Mesothelial cell of epicardium (in vitro differentiated cells): Measurements from ENCODE around the gene ADRB1. TPM values are rescaled to one million over a fixed set of nuclear protein-coding genes. Genes with fewer than 3 reads are reported as not detected.

Experiments used
- DNase-seq, 2 experiments: peaks; one replicate each; pipeline ENCODE4 v3.0.0; 2021; ENCODE audit warnings: low spot score in 2 of 2; ENCODE audit not compliant: unreplicated experiment in 2 of 2
- H3K27ac Mint-ChIP-seq: 2 replicates; pipeline ENCODE4 v1.8.0; 2021; ENCODE audit warnings: mixed read lengths
- H3K27me3 Mint-ChIP-seq: 2 replicates; pipeline ENCODE4 v1.8.0; 2021; ENCODE audit warnings: low read depth, mixed read lengths
- H3K36me3 Mint-ChIP-seq: 2 replicates; pipeline ENCODE4 v1.8.0; 2021; ENCODE audit warnings: mixed read lengths
- H3K4me1 Mint-ChIP-seq: 2 replicates; pipeline ENCODE4 v1.8.0; 2021; ENCODE audit warnings: mixed read lengths
- H3K4me3 Mint-ChIP-seq: 2 replicates; pipeline ENCODE4 v1.8.0; 2021; ENCODE audit warnings: mild to moderate bottlenecking, moderate library complexity, mixed read lengths
- H3K9me3 Mint-ChIP-seq: 2 replicates; pipeline ENCODE4 v1.8.0; 2021; ENCODE audit warnings: mixed read lengths
- total RNA-seq: library from RNA; stranded (reverse); gene quantifications from 3 replicates; pipeline ENCODE4 v1.2.1, GENCODE V29; 2021
- TF ChIP-seq, protein P1 (sequence below): fragments of 200-600 bp; sonication (generic); IDR thresholded peaks from one replicate; pipeline ENCODE4 v1.5.0; 2021; ENCODE audit warnings: antibody characterized with exemption; ENCODE audit not compliant: unreplicated experiment

Gene ADRB1
- total RNA-seq, 1 donor from 2014 or later: 0.18 TPM

DNA sequence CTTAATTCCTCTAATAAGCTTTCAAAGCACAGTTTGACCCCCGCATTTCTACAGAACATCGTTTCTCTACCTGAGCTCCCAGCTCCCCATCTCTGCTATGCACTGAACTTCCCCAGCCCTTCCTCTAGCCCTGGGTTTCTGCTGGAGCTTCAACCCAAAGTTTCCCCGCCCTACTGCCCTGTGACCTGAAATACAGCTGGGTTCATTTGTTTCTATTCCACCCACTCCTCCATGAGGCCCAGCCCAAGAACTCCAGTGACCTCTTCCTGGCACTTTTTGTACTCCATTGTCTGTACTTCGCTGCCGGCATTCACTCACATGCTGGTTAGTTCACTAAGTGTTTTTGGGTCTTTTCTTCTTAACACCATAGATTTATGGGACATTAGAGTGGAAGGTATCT, 35.8 kb downstream of the ADRB1 start:
- peaks cover 8% of the 10 kb centered on the region for H3K27me3 Mint-ChIP-seq
- no peak overlapping the region for H3K4me3 Mint-ChIP-seq
- H3K4me1 Mint-ChIP-seq: no peaks in the 10 kb centered on the region
- no peak for DNase-seq
- no peak overlapping the region for H3K27ac Mint-ChIP-seq
- H3K36me3 Mint-ChIP-seq: no peaks in the 10 kb centered on the region
- H3K9me3 Mint-ChIP-seq: peaks cover 7% of the 10 kb centered on the region
- TF ChIP-seq, protein P1, sequence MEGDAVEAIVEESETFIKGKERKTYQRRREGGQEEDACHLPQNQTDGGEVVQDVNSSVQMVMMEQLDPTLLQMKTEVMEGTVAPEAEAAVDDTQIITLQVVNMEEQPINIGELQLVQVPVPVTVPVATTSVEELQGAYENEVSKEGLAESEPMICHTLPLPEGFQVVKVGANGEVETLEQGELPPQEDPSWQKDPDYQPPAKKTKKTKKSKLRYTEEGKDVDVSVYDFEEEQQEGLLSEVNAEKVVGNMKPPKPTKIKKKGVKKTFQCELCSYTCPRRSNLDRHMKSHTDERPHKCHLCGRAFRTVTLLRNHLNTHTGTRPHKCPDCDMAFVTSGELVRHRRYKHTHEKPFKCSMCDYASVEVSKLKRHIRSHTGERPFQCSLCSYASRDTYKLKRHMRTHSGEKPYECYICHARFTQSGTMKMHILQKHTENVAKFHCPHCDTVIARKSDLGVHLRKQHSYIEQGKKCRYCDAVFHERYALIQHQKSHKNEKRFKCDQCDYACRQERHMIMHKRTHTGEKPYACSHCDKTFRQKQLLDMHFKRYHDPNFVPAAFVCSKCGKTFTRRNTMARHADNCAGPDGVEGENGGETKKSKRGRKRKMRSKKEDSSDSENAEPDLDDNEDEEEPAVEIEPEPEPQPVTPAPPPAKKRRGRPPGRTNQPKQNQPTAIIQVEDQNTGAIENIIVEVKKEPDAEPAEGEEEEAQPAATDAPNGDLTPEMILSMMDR: no peak

DNA sequence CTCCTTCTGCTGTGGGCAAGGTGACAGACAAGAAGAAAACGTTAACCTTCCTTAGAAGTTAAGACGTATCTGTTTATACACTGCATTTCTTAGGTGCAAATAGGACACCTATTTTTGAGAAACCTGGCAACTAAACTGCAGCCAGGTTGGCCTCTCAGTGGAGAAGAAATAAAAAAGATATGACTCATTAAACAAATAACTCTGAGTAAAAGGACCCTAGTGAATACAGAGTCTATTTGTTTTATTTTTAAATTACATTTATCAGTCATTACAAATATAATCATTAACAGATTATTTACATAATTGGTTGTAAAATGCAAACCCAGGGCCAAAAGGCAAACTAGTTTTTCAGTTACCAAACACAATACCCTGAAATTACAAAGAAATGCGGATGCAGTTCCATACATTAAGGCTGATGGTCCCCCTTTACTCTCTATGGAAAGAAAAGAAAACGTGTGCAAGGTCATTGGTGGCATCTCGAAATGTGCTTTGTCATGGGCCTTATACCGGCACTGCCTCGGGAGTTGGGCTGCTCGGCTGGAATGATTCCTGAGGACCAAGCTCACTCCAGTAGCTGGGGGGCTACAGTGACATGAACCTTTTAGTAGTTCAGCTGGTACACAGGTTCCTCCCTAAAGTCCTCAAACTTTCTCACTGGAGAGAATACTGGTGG, 38.4 kb downstream of the ADRB1 start:
- H3K4me1 Mint-ChIP-seq: no peaks in the 10 kb centered on the region
- no peak for DNase-seq

DNA sequence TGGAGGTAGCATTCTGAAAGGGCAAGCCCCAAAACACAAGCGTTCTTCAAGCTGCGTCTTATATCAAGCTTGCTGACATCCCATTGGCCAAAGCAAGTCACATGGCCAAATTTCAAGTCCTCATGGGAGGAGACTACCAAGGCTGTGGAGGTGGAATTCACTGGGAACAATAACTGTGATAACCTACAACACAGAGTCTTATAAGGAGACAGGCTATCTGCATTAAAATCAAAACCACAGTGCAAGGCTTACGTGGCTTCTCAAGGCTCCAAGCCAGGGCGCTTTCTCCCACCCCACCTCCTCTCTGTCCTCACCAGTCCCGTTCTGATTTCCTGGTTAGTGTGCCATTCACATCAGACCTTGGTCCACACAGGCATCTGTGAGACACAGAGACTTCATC, 39.4 kb downstream of the ADRB1 start:
- Mint-ChIP-seq H3K27ac (no peak overlapping the region), H3K9me3 (peaks cover 4% of the 10 kb centered on the region), H3K27me3 (peaks cover 2% of the 10 kb centered on the region), H3K36me3 (no peaks in the 10 kb centered on the region), H3K4me3 (no peak overlapping the region), H3K4me1 (no peaks in the 10 kb centered on the region)
- TF ChIP-seq, protein P1: no peak
- DNase-seq: no peak

More for the DNA sequence above, 38.4 kb downstream of the ADRB1 start:
- Mint-ChIP-seq H3K27me3 (peaks cover 4% of the 10 kb centered on the region), H3K4me3 (no peak overlapping the region), H3K36me3 (no peaks in the 10 kb centered on the region), H3K27ac (no peak overlapping the region), H3K9me3 (peaks cover 4% of the 10 kb centered on the region)
- TF ChIP-seq, protein P1: no peak

DNA sequence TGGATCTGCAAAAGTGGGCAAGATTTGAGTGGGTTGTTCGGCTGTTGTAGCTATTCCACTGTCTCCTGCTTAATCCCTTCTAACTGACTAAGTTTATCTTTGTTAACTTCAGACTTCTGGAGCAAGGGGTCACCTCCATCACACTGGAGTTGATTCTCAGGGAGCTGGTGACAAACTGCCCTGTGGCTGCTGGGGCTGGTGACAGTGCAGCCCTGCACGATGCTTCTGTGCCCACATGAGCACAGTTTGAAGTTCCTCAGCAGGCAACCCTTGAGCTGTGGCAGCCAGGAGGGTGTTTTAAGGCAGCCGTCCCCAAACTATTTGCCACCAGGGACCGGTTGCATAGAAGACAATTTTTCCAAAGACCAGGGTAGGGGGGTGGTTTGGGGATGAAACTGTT, 40.5 kb downstream of the ADRB1 start:
- H3K27ac Mint-ChIP-seq: no peak overlapping the region
- no peak overlapping the region for H3K4me3 Mint-ChIP-seq
- no peak for DNase-seq
- H3K36me3 Mint-ChIP-seq: no peaks in the 10 kb centered on the region
- TF ChIP-seq, protein P1: no peak
- peaks cover 4% of the 10 kb centered on the region for H3K9me3 Mint-ChIP-seq
- H3K4me1 Mint-ChIP-seq: no peaks in the 10 kb centered on the region
- H3K27me3 Mint-ChIP-seq: peaks cover 1% of the 10 kb centered on the region

DNA sequence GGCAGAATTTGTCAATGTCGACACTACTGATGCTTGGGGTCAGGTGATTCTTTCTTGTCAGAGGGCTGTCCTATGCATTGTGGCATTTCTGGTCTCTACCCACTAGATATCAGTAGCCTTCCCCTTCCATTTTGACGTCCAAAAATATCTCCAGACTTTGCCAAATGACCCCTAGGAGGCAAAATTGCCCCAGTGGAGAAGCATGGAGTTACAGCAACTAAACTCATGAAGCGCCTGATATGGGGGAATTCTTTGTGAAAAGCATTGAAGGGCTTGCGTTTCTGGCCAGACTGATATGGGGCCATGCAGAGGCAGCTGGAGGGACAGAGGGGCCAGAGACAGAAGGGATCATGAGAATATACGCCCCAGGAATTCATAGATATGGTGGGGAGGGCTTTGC, 43.6 kb downstream of the ADRB1 start:
- DNase-seq: no peak
- TF ChIP-seq, protein P1: no peak
- Mint-ChIP-seq H3K4me1 (no peaks in the 10 kb centered on the region), H3K27ac (no peak overlapping the region), H3K9me3 (peaks cover 4% of the 10 kb centered on the region), H3K36me3 (no peaks in the 10 kb centered on the region), H3K4me3 (no peak overlapping the region), H3K27me3 (peaks cover 1% of the 10 kb centered on the region)
